Measurements from ENCODE around the gene PRCC.

PRCC gene

DNA sequence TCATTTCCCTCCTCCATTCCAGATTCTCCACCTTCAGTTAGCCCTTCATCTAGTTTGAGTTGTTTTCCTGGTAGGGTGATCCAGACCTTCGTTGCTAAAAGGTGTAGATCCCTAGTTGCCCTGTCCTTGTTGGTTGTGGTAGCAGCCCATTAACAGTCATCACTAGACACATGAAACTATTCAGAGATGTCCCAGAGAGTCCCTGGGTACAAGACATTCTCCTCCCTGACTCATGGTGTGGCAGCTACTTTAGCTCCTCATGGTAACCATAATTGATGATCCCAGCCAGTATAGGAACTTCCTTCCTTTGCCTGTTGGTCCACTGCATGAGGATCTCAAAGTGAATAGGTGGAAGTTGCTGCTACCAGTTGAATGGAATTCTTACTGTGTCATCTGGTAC lies 55.3 kb downstream of the PRCC start:
- Mint-ChIP-seq H3K9me3 (no peaks in the 10 kb centered on the region), H3K36me3 (no peaks in the 10 kb centered on the region), H3K4me3 (no peak overlapping the region), H3K27ac (no peak overlapping the region), H3K27me3 (no peaks in the 10 kb centered on the region), H3K4me1 (no peaks in the 10 kb centered on the region)
- no peak for ATAC-seq

DNA sequence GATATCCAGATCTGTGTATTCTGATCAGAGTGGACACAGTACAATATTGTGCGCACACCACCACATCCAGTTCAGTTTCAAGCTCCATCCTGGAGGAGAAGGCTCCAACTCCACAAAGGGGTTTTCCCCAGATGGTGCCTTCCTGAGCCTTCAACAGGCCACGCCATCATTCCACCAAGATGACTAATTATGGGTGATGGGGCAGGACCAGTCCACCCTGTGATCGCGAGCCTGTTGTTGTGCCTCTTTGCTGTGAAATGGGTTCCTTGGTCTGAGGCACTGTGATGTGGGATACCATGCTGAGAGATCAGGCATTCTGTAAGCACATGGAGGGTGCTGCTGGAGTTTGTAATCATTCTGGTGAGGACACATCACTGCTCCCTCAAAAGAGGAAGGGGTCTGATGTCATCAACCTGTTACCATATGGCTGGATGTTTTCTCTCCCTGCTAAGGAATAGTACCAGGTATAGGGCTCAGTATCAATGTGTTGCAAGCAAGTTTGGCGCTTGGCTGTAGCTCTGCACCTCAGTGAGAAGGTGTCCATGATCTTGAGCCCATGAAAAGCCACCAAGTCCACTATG lies 56.0 kb downstream of the PRCC start:
- H3K9me3 Mint-ChIP-seq: no peaks in the 10 kb centered on the region
- no peak overlapping the region for H3K4me3 Mint-ChIP-seq
- H3K36me3 Mint-ChIP-seq: no peaks in the 10 kb centered on the region
- no peak overlapping the region for H3K27ac Mint-ChIP-seq
- no peak for ATAC-seq
- no peaks in the 10 kb centered on the region for H3K27me3 Mint-ChIP-seq
- no peaks in the 10 kb centered on the region for H3K4me1 Mint-ChIP-seq

DNA sequence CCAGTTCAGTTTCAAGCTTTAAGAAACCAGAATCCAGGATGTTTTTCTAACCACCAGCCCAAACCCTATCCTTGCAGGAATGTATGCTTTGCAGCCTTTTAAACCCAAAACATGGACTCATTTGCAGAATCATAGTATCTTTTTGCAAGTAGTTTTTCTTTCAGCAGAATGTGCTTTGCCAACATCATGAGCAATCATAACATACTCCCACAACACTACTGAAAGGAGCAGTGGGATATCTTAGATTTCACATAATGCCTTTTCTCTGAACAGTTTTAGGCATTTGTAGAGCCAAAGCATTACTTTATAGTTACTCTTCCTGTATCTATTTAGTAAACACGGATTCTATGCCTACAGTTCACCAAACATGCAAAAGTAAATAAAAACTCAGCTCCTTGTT lies 59.3 kb downstream of the PRCC start:
- Mint-ChIP-seq H3K4me3 (no peak overlapping the region), H3K27ac (no peak overlapping the region), H3K36me3 (no peaks in the 10 kb centered on the region), H3K9me3 (no peaks in the 10 kb centered on the region), H3K27me3 (peaks cover 24% of the 10 kb centered on the region), H3K4me1 (no peaks in the 10 kb centered on the region)
- no peak for ATAC-seq

DNA sequence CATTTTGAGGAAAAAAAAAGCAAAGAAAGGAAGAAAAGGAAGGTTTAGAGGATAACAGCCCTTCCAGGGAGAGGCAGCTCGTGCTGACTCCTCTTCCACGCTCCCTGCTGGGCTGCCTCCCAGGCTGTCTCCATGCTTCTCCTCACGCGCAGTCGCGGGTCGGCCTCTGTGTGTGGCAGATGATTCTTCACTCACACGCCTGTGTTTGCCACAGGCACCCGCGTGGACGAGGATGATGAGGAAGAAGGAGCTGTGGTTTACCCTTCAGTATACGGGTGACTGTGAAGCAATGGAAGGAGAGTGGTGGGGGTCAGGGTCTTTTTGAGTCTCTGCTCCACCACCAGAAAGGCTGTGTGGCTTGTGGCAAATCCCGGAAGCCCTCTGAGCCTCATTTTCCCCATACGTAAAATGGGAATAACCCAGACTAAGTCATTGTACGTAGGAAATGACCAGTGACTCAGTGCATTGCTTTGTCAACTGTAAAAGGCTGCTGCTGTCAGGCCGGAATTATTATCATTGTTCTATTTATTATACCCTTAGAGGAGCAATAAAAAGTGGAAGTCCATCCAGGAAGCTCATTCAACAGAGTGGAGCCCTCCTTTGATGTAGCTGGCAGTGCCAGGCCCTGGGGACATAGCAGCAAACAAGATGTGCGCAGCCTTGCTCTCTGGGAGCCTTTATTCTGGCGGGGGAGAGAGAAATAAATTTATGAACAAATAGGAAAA lies 61.2 kb downstream of the PRCC start:
- Mint-ChIP-seq H3K4me1 (no peaks in the 10 kb centered on the region), H3K4me3 (no peak overlapping the region), H3K27ac (no peak overlapping the region), H3K27me3 (peaks cover 38% of the 10 kb centered on the region), H3K36me3 (no peaks in the 10 kb centered on the region), H3K9me3 (no peaks in the 10 kb centered on the region)
- no peak for ATAC-seq

DNA sequence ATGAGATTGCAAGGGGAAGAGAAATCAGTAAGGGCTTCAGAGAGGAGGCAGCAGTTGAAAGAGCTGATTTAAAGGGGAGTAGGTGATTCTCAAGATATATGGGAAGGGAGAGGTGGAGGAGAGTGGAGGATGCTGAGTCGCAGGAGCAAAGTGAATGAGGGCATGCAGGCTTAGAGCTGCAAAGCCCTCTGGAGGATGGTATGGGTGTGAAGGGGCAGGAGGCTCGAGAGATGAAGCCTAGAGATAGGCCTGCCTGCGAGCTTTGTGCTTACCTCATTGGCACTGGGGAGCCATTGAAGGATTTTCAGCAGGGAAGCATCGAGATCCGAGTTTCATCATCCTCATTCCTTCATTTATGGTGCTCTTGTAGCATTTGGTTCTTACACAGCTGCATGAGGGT lies 65.1 kb downstream of the PRCC start:
- peaks cover 77% of the 10 kb centered on the region for H3K27me3 Mint-ChIP-seq

DNA sequence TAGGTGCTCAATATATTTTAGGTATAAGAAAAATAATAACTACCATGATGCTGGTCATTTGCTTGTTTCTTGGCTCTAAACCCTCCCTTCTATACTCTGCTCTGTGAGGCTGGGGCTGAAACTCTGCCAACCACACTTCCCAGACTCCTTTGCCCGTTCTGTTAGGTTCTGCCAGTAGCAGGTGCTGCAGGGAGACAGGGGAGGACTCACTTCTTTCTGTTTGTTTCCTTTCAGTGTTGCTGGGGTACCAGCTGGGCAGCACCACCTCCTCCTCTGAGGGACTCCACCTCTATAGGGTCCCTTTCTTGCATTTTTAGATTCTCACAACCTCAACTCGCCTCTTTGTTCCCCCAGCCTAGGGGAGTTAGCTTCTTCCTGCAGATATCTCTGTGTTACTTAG lies 66.3 kb downstream of the PRCC start:
- no peak overlapping the region for H3K27ac Mint-ChIP-seq
- no peaks in the 10 kb centered on the region for H3K9me3 Mint-ChIP-seq
- H3K36me3 Mint-ChIP-seq: no peaks in the 10 kb centered on the region
- H3K4me3 Mint-ChIP-seq: no peak overlapping the region
- peaks cover 80% of the 10 kb centered on the region for H3K27me3 Mint-ChIP-seq
- H3K4me1 Mint-ChIP-seq: peaks cover 11% of the 10 kb centered on the region
- ATAC-seq: no peak

More for the DNA sequence above, 65.1 kb downstream of the PRCC start:
- Mint-ChIP-seq H3K9me3 (no peaks in the 10 kb centered on the region), H3K27ac (no peak overlapping the region), H3K4me1 (peaks cover 10% of the 10 kb centered on the region), H3K36me3 (no peaks in the 10 kb centered on the region), H3K4me3 (no peak overlapping the region)
- ATAC-seq: no peak

DNA sequence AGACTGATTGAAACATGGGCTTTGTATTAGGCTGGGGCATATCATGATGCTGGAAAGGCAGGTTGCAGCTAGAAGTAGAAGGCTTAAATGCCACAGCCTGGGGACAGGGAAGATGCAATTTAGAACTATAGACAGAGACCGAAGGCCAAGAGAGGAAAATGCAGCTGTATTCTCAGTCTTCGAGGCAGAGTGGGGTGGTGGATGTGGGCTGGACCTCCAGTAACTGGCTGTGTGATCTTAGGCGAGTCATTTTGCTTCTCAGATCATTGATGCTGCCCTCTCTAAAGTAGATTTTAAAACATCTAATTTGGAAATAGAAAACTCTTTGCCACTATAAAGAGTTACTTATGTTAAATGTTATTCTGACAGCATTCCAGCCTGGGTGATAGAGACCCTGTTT lies 67.0 kb downstream of the PRCC start:
- no peak overlapping the region for H3K27ac Mint-ChIP-seq
- peaks cover 80% of the 10 kb centered on the region for H3K27me3 Mint-ChIP-seq
- ATAC-seq: no peak
- no peak overlapping the region for H3K4me3 Mint-ChIP-seq
- peaks cover 15% of the 10 kb centered on the region for H3K4me1 Mint-ChIP-seq
- H3K36me3 Mint-ChIP-seq: no peaks in the 10 kb centered on the region
- no peaks in the 10 kb centered on the region for H3K9me3 Mint-ChIP-seq

DNA sequence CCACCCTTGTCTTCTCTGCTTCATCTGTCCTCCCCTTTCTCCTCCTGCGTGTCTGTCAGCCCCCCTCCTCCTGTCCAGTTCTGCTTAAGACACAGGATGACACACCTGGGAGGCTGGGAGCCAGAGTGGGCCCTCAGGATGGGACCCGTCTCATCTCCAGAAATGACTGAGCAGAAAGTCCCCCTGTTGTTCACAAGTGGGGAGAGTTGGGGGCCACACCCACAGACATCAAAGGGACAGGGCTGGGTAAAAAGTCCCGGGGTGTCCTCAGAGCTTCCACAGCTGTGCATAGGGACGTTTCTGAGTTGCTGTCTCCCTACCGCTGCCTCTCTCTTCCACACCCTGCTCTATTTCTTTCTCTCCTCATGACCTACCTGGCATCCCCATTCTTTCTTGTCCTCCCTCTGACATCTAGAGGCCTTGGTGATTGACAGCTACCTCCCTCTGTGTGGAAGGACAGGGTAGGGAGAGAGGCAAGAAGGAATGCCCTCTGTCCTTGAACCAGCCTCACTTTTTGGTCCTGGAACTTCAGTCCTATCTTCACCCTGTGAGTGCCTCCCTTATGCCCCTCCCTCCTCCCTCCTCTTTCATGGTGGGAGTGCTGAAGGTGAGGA lies 68.8 kb downstream of the PRCC start:
- peaks cover 88% of the 10 kb centered on the region for H3K27me3 Mint-ChIP-seq

DNA sequence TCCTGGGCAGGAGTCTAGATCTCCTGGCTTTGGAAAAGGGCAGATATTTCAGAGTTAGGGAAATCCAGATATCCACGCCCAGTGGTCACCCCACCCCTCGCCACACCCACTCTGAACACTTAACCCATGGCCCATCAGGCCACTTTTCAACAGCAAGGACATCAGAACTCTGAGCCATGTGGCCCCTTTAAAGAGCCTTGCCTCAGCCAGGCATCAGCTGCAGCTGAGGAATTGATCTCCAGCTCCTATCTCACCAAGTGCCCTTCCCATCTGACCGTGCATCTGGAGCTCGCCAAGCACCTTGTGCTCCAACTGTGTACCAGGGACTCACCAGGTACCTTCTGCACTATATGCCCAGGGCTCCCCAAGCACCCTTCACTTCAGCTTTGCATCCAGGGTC lies 69.6 kb downstream of the PRCC start:
- ATAC-seq: no peak
- Mint-ChIP-seq H3K27me3 (peaks cover 85% of the 10 kb centered on the region), H3K4me1 (peaks cover 15% of the 10 kb centered on the region), H3K27ac (no peak overlapping the region), H3K36me3 (no peaks in the 10 kb centered on the region), H3K9me3 (no peaks in the 10 kb centered on the region), H3K4me3 (no peak overlapping the region)

More for the DNA sequence above, 68.8 kb downstream of the PRCC start:
- peak overlapping the region; percentile 3 for H3K27ac Mint-ChIP-seq
- H3K4me1 Mint-ChIP-seq: peaks cover 15% of the 10 kb centered on the region
- no peaks in the 10 kb centered on the region for H3K36me3 Mint-ChIP-seq
- H3K9me3 Mint-ChIP-seq: no peaks in the 10 kb centered on the region
- ATAC-seq: peak; percentile 73
- H3K4me3 Mint-ChIP-seq: no peak overlapping the region

DNA sequence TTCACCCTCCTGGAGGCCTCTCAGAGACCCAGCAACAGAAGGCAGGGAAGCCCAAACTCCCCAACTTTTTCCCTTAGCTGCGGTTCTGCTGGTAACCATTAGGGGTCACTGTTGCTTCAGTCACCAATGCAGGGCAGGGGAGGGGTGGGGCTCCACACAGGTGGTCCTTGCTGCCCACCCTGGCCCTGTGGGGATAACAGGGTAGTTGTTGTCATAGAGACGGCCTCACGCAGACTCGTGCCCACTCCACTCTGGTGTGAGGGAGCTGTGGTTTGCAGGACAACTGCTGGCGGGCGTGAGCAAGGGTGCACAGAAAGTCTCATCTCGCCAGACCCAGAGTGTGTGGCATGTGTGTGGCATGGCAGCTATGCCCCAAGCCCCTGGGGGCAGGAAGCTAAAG lies 71.6 kb downstream of the PRCC start:
- H3K36me3 Mint-ChIP-seq: no peaks in the 10 kb centered on the region
- no peaks in the 10 kb centered on the region for H3K9me3 Mint-ChIP-seq
- H3K4me3 Mint-ChIP-seq: no peak overlapping the region
- peaks cover 18% of the 10 kb centered on the region for H3K4me1 Mint-ChIP-seq
- peaks cover 91% of the 10 kb centered on the region for H3K27me3 Mint-ChIP-seq
- no peak overlapping the region for H3K27ac Mint-ChIP-seq
- no peak for ATAC-seq

DNA sequence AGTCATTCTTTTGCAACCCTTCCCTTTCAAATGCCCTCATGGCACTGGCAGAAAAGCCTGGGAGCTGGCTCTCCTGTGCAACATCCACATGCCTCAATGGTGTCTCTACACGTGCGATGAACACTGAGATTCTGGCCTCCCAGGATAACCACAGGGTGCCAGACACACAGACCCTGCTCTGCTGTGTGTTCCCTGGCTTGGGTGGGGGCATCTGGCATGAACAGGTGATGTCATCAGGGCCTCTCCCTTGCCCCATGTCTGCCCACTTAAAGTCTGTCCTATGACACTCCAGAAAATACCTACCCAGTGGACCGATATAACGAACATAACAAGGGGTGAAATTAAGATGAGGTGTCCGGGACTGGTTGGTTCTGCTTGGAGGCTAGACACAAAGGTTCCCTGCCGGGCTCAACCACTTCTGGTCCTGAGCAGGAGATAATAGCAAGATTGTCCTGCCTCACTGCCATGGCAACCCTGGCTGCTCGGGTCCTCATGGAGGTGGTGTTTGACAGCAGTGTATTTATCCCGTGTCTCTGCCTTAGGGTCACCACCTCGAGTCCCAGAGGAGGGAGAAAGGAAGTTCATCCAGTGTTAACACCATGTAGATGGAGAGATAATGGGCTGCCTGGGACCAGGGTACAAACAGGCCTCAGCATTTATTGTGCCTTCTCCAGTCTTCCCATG lies 72.2 kb downstream of the PRCC start:
- Mint-ChIP-seq H3K36me3 (no peaks in the 10 kb centered on the region), H3K27me3 (peaks cover 91% of the 10 kb centered on the region), H3K27ac (no peak overlapping the region), H3K4me1 (peaks cover 22% of the 10 kb centered on the region), H3K4me3 (no peak overlapping the region), H3K9me3 (no peaks in the 10 kb centered on the region)
- ATAC-seq: no peak

DNA sequence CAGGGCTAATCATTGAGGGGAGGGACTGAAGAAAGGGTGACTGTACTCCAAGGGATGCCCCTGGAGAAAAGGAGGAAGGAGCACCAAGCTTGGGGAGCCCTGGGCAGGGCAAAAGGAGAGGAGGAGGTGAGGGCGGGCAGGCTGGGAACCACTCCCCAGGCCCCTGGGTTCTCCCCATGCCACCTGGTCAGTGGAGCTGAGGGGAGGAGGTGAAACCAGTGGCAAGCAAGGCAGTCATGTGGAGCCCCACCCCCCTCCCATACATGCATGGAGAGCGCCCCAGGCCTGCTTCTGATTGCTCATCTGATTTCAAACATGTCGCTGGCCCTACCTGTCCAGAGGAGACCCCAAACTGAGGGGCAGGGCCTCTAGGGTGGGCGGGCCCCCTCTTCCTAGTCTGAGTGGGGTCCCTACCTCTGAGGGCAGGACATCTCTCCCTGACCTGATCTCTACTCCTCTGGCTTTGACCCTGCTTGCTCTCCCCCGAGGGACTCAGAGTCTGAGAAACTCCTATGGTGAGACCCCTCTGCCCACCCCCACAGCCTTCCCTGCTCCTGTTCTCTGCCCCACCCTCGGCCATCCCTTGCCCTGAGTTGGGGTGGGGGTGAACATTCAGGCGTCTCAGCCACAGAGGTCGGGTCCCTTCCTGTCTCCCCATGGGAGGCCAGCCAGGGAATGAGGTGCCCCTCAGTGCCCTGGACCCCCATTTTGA lies 73.0 kb downstream of the PRCC start:
- Mint-ChIP-seq H3K4me1 (peaks cover 30% of the 10 kb centered on the region), H3K27me3 (peaks cover 91% of the 10 kb centered on the region), H3K27ac (no peak overlapping the region), H3K4me3 (no peak overlapping the region), H3K36me3 (no peaks in the 10 kb centered on the region), H3K9me3 (no peaks in the 10 kb centered on the region)
- ATAC-seq: no peak

DNA sequence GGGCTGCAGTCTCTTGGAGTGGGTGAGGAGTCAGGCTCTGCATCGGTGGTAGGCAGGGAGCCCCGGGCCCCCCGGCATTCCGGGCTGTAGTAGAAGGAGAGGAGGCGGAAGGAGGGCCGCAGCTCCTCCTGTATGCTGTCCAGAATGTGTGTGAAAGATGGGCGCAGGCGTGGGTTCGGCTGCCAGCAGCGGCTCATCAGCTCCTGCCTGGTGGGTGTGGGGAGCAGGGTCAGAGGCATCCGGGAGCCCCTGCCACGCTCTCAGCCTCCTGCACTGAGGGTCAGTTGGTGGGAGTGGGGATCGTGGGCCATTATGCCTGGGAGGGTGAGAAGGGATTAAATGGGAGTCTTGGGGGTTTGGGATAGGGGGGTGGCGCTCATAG lies 73.6 kb downstream of the PRCC start:
- Mint-ChIP-seq H3K27me3 (peaks cover 91% of the 10 kb centered on the region), H3K4me3 (no peak overlapping the region), H3K27ac (no peak overlapping the region), H3K9me3 (no peaks in the 10 kb centered on the region), H3K36me3 (no peaks in the 10 kb centered on the region), H3K4me1 (peaks cover 30% of the 10 kb centered on the region)
- no peak for ATAC-seq

DNA sequence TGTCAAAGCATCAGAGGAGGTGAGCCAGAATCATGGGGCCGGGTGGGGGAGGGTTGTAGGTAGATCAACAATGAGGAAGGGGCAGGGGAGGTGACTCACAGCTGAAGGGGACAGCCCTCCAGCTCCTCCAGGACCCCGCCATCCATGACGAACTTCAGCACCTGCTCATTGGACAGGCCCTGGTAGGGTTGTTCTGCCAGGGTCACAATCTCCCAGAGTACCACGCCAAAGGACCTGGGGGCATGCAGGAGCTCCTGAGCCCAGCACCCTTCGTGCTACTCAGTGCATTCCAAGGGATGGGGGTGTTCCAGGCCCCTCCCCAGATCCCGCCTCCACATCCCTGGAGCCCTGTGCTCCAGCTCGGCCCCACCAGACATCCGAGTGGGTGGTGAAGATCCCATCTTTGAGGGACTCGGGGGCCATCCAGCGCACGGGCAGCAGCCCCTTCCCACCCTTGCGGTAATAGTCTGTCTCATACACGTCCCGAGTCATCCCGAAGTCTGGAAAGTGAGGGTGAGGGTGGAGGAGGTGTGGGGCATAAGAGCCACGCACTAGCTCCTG lies 74.0 kb downstream of the PRCC start:
- no peak for ATAC-seq
- Mint-ChIP-seq H3K9me3 (no peaks in the 10 kb centered on the region), H3K4me3 (no peak overlapping the region), H3K4me1 (peaks cover 25% of the 10 kb centered on the region), H3K27me3 (peaks cover 91% of the 10 kb centered on the region), H3K27ac (no peak overlapping the region), H3K36me3 (no peaks in the 10 kb centered on the region)

Measured in stimulated activated memory B cell treated with anti-CD40 and anti-IgM and Interleukin-4, amounts not matched to agents 10 μg/mL and 1 μg/mL and 100 μg/mL, for 72 hours (primary cell).